PC-3 (cell line): ENCODE data around the gene GALNT11.

Experiments
- CTCF ChIP-seq: fragments of 300-600 bp; sonication (generic); conservative IDR thresholded peaks from 2 replicates; pipeline ENCODE4 v1.5.1; 2017; ENCODE audit warnings: antibody characterized with exemption, low read depth, mild to moderate bottlenecking, low read length
- EZH2 ChIP-seq: fragments of 300-600 bp; sonication (generic); IDR thresholded peaks from one replicate; pipeline ENCODE4 v1.6.1; 2017; ENCODE audit warnings: antibody characterized with exemption, mild to moderate bottlenecking, low read length; ENCODE audit not compliant: unreplicated experiment
- EZH2phosphoT487 ChIP-seq: fragments of 300-600 bp; sonication (generic); IDR thresholded peaks from 2 replicates; pipeline ENCODE4 v1.6.1; 2018; ENCODE audit warnings: mild to moderate bottlenecking, antibody characterized with exemption, low read length, borderline replicate concordance

GRCh38 chr7:151992375-151992774, 33.1 kb upstream of the GALNT11 start:
- TF ChIP-seq CTCF (peak; percentile 53), EZH2 (no peak), EZH2phosphoT487 (no peak)
